GM23338 (cell line): Measurements from ENCODE around the gene CACNA2D3. TPM values are rescaled to one million over a fixed set of nuclear protein-coding genes. Genes with fewer than 3 reads are reported as not detected.

Experiments
- CTCF ChIP-seq, 2 experiments: fragments of 200-600 bp in 1 of 2; sonication (generic) in 1 of 2; conservative IDR thresholded peaks; 2 replicates each; pipeline versions ENCODE4 v1.5.1 to v1.6.1; 2016 to 2017; ENCODE audit warnings: antibody characterized with exemption in 2 of 2, low read depth in 2 of 2, mild to moderate bottlenecking in 2 of 2, moderate library complexity in 1 of 2
- ETS1 ChIP-seq: IDR thresholded peaks from 2 replicates; pipeline ENCODE4 v1.6.1; 2016; ENCODE audit warnings: antibody characterized with exemption
- EZH2 ChIP-seq: fragments of 200-600 bp; sonication (generic); IDR thresholded peaks from one replicate; pipeline ENCODE4 v1.8.0; 2017; ENCODE audit warnings: antibody characterized with exemption, mild to moderate bottlenecking, low read depth; ENCODE audit not compliant: unreplicated experiment
- JUNB ChIP-seq: IDR thresholded peaks from one replicate; pipeline ENCODE4 v1.6.1; 2016; ENCODE audit warnings: antibody characterized with exemption; ENCODE audit not compliant: unreplicated experiment
- NANOG ChIP-seq: IDR thresholded peaks from 2 replicates; pipeline ENCODE4 v1.6.1; 2016; ENCODE audit warnings: antibody characterized with exemption, borderline replicate concordance
- POLR2AphosphoS5 ChIP-seq: IDR thresholded peaks from 2 replicates; pipeline ENCODE4 v1.6.1; 2016; ENCODE audit warnings: antibody characterized with exemption, low read depth
- REST ChIP-seq: IDR thresholded peaks from one replicate; pipeline ENCODE4 v1.6.1; 2018; ENCODE audit warnings: antibody characterized with exemption; ENCODE audit not compliant: unreplicated experiment
- STAT1 ChIP-seq: IDR thresholded peaks from one replicate; pipeline ENCODE4 v1.6.1; 2016; ENCODE audit warnings: antibody characterized with exemption; ENCODE audit not compliant: unreplicated experiment
- ZNF331 ChIP-seq: fragments of 250-450 bp; sonication (Bioruptor Pico); IDR thresholded peaks from 2 replicates; pipeline ENCODE4 v1.5.0; 2020; ENCODE audit warnings: low read depth, mild to moderate bottlenecking, moderate library complexity
- ZNF462 ChIP-seq: fragments of 250-450 bp; sonication (Bioruptor Pico); IDR thresholded peaks from 2 replicates; pipeline ENCODE4 v1.5.0; 2020; ENCODE audit warnings: mild to moderate bottlenecking, moderate library complexity
- polyA plus RNA-seq: library from polyadenylated mRNA; unstranded; fragments of >200 nt; fragmentation: Nextera tagmentation; extraction: Ambion mirVana; gene quantifications from 2 replicates; pipeline ENCODE4 v1.2.1, GENCODE V29; 2016
- total RNA-seq: library from RNA; depleted of rRNA; stranded (reverse); fragments of >200 nt; shearing (Covaris generic); gene quantifications from 2 replicates; pipeline ENCODE4 v1.2.3, GENCODE V29; 2014

Gene CACNA2D3
- total and polyA plus RNA-seq, 2 experiments from 2014 or later: 2.2 to 2.3 TPM

- TF ChIP-seq ZNF462 (no peak), STAT1 (no peak), POLR2AphosphoS5 (no peak), ZNF331 (CRISPR knock-in tag) (no peak), CTCF (conservative IDR thresholded peaks at IDR 0.05; ENCODE audit: low read depth in 2 of 2) (no peak), NANOG (no peak), ETS1 (no peak), EZH2 (no peak), REST (no peak), JUNB (no peak)
Observed at GRCh38 chr3:54659347-54659746, 537.0 kb downstream of the CACNA2D3 start (continued).
